Esophagus muscularis mucosa (tissue), 4 donors: ENCODE results near the gene FOXL2NB. TPM values are rescaled to one million over a fixed set of nuclear protein-coding genes. Genes with fewer than 3 reads are reported as not detected.

Experiments
- DNase-seq: peaks from one replicate; pipeline ENCODE4 v3.0.0-alpha.2; 2017; ENCODE audit errors: extremely low spot score
- H3K27ac ChIP-seq, 4 donors: fragments of 200-600 bp; sonication (generic); replicated peaks in 1 of 4; 1 replicate in 3 of 4; 2 replicates in 1 of 4; pipeline ENCODE4 v1.5.1; 2016 to 2019; ENCODE audit warnings: mild to moderate bottlenecking in 1 of 4
- H3K27me3 ChIP-seq, 4 donors: fragments of 200-600 bp; sonication (generic); one replicate each; pipeline versions ENCODE4 v1.5.1 to v1.6.0; 2016 to 2019
- H3K36me3 ChIP-seq, 4 donors: fragments of 200-600 bp; sonication (generic); one replicate each; pipeline ENCODE4 v1.5.1; 2016 to 2019
- H3K4me1 ChIP-seq, 4 donors: fragments of 200-600 bp; sonication (generic); one replicate each; pipeline ENCODE4 v1.5.1; 2016 to 2019
- H3K4me3 ChIP-seq, 4 donors: fragments of 200-600 bp; sonication (generic); 1 replicate in 2 of 4; 2 replicates in 2 of 4; pipeline ENCODE4 v1.5.1; 2016 to 2019; ENCODE audit warnings: mild to moderate bottlenecking in 4 of 4, moderate library complexity in 1 of 4
- H3K9me3 ChIP-seq, 4 donors: fragments of 200-600 bp; sonication (generic); 1 replicate in 3 of 4; 2 replicates in 1 of 4; pipeline ENCODE4 v1.5.1; 2016 to 2019
- CTCF ChIP-seq, 3 experiments: fragments of 200-600 bp in 2 of 3; fragments of 450-650 bp in 1 of 3; sonication (generic) in 2 of 3; IDR thresholded peaks; one replicate each; pipeline ENCODE4 v1.5.1; 2017 to 2019; ENCODE audit warnings: antibody characterized with exemption in 3 of 3, mild to moderate bottlenecking in 2 of 3, moderate library complexity in 1 of 3
- EP300 ChIP-seq: sonication (generic); formaldehyde crosslinking; IDR thresholded peaks from one replicate; pipeline ENCODE4 v1.6.1; 2017; ENCODE audit warnings: antibody characterized with exemption
- POLR2A ChIP-seq: fragments of 450-650 bp; IDR thresholded peaks from one replicate; pipeline ENCODE4 v1.6.1; 2017; ENCODE audit warnings: antibody characterized with exemption, moderate library complexity, mild to moderate bottlenecking, low read depth
- POLR2AphosphoS5 ChIP-seq, 2 donors: sonication (generic); formaldehyde crosslinking; IDR thresholded peaks; one replicate each; pipeline ENCODE4 v1.6.1; 2017; ENCODE audit warnings: antibody characterized with exemption in 2 of 2
- WGBS: methylation state at CpG from one replicate; pipeline ENCODE4 v1.1.5; 2018; 5-methylcytosine and 5-hydroxymethylcytosine counted together
- intact Hi-C: fragments of 100-400 bp; cut with DNase I; formaldehyde crosslinking; loops from one replicate; pipeline ENCODE4 v1.15.1; 2023
- total RNA-seq, 4 donors: library from RNA; depleted of rRNA; stranded (reverse); fragments of >200 nt; gene quantifications; one replicate each; pipeline versions ENCODE4 v1.1.0 to v1.2.1, GENCODE V29; 2016

The FOXL2NB gene
- total RNA-seq, 4 donors from 2014 or later = not detected

- WGBS = 52% methylated on average over 6 of the region's 6 CpGs
- H3K4me1 ChIP-seq = no peaks in the 10 kb centered on the region
- no peak overlapping the region for H3K4me3 ChIP-seq
- no peak for TF ChIP-seq POLR2A
- no peak for TF ChIP-seq POLR2AphosphoS5 (IDR thresholded peaks at IDR 0.05)
- TF ChIP-seq CTCF (IDR thresholded peaks at IDR 0.05) = no peak
- no peak for TF ChIP-seq EP300
- H3K9me3 ChIP-seq = no peaks in the 10 kb centered on the region
- no peak overlapping the region for H3K27ac ChIP-seq
- intact Hi-C loops = no loop called here
- peaks cover 0 to 16% (median 0%) of the 10 kb centered on the region in 4 donors for H3K27me3 ChIP-seq
- H3K36me3 ChIP-seq = no peaks in the 10 kb centered on the region
- DNase-seq = no peak
Measured at GRCh38 chr3:138971766-138972320, 24.8 kb downstream of the FOXL2NB start.

DNA sequence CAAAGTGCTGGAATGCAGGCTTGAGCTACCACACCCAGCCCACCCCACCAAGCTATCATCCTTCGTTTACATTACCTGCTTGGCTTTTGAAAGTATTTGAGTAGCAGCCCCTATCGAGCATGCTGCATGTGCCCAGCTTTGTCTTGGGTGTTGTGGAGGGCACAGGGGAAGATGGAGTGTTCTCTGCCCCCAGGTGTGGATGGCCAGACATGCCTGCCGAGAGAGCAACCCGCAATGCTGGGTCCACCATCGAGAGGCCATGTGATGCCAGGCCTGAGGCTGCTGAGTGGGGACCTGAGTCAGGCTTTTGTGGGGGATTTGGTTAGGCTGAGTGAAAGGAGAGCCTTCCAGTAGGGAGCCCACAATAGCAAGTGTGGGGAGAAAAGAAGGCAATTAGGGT lies 25.9 kb downstream of the FOXL2NB start:
- DNase-seq = no peak
- Histone ChIP-seq H3K9me3 (no peaks in the 10 kb centered on the region), H3K4me3 (no peak overlapping the region), H3K4me1 (no peaks in the 10 kb centered on the region), H3K36me3 (no peaks in the 10 kb centered on the region), H3K27ac (no peak overlapping the region), H3K27me3 (peaks cover 0 to 16% (median 0%) of the 10 kb centered on the region in 4 donors)
- intact Hi-C loops = no loop called here
- 79% methylated on average over 5 of the region's 5 CpGs for WGBS
- TF ChIP-seq POLR2A = no peak
- no peak for TF ChIP-seq POLR2AphosphoS5 (IDR thresholded peaks at IDR 0.05)
- no peak for TF ChIP-seq CTCF (IDR thresholded peaks at IDR 0.05)
- no peak for TF ChIP-seq EP300

- TF ChIP-seq POLR2AphosphoS5 (IDR thresholded peaks at IDR 0.05) (no peak), EP300 (no peak), POLR2A (no peak), CTCF (IDR thresholded peaks at IDR 0.05) (no peak)
- H3K36me3 ChIP-seq = no peaks in the 10 kb centered on the region
- 81% methylated on average over 5 of the region's 5 CpGs for WGBS
- H3K27me3 ChIP-seq = peaks cover 0 to 16% (median 0%) of the 10 kb centered on the region in 4 donors
- H3K4me3 ChIP-seq = no peak overlapping the region
- no peak for DNase-seq
- H3K27ac ChIP-seq = no peak overlapping the region
- peaks cover 0 to 2% (median 1%) of the 10 kb centered on the region in 4 donors for H3K4me1 ChIP-seq
- H3K9me3 ChIP-seq = no peaks in the 10 kb centered on the region
- intact Hi-C loops = no loop called here
Measured at GRCh38 chr3:138974462-138974861, 27.4 kb downstream of the FOXL2NB start.

GRCh38 chr3:138975351-138975750 lies 28.3 kb downstream of the FOXL2NB start:
- H3K4me3 ChIP-seq = no peak overlapping the region
- H3K9me3 ChIP-seq = no peaks in the 10 kb centered on the region
- intact Hi-C loops = loop anchor here (5.0 kb wide), 1 partner anchor 38 kb away; no protein-coding TSS in a partner anchor
- no peak overlapping the region for H3K27ac ChIP-seq
- H3K4me1 ChIP-seq = peaks cover 0 to 6% (median 5%) of the 10 kb centered on the region in 4 donors
- no peak for DNase-seq
- no peaks in the 10 kb centered on the region for H3K36me3 ChIP-seq
- peaks cover 0 to 16% (median 0%) of the 10 kb centered on the region in 4 donors for H3K27me3 ChIP-seq
- no peak for TF ChIP-seq POLR2A
- TF ChIP-seq CTCF (IDR thresholded peaks at IDR 0.05) = no peak
- no peak for TF ChIP-seq EP300
- TF ChIP-seq POLR2AphosphoS5 (IDR thresholded peaks at IDR 0.05) = no peak
- 94% methylated on average over 8 of the region's 8 CpGs for WGBS

- no peak for TF ChIP-seq POLR2A
- no peak for TF ChIP-seq EP300
- TF ChIP-seq POLR2AphosphoS5 (IDR thresholded peaks at IDR 0.05) = no peak
- no peak for TF ChIP-seq CTCF (IDR thresholded peaks at IDR 0.05)
- no peak for DNase-seq
- Histone ChIP-seq H3K27ac (no peak overlapping the region), H3K27me3 (peaks cover 0 to 11% (median 0%) of the 10 kb centered on the region in 4 donors), H3K9me3 (no peaks in the 10 kb centered on the region), H3K36me3 (no peaks in the 10 kb centered on the region), H3K4me3 (no peak overlapping the region), H3K4me1 (peaks cover 0 to 6% (median 5%) of the 10 kb centered on the region in 4 donors)
- intact Hi-C loops = loop anchor here (5.0 kb wide), 1 partner anchor 39 kb away; no protein-coding TSS in a partner anchor
Measured at GRCh38 chr3:138976047-138976446, 29.0 kb downstream of the FOXL2NB start.
